ENCODE results near the gene SPIB. TPM values are rescaled to one million over a fixed set of nuclear protein-coding genes. Genes with fewer than 3 reads are reported as not detected.

Gene SPIB
- total and polyA plus RNA-seq, 12 donors = 0.10 to 0.42 (median 0.20) TPM; not detected in 9

DNA sequence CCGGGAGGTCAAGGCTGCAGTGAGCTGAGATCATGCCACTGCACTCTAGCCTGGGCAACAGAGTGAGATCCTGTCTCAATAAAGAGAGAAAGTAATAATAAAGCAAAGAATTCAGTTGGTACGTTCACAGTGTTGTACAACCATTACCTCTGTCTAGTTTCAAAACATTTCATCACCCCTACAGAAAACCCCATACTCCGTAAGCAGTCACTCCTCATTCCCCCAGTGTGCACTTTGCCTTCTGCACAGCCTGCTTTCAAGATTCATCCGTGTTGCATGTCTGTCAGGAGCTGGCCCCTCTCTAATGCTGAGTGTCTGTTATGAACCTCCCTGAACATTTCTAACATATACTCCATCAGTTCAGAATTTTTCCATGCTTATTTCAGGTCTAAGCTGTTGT is 25.1 kb upstream of the SPIB start:
- WGBS, 2 donors = 86 to 88% methylated on average over 4 of the region's 4 CpGs
- DNase-seq (no peak), ATAC-seq (no peak)
- Histone ChIP-seq H3K27ac (no peak overlapping the region), H3K4me1 (no peaks in the 10 kb centered on the region), H3K9me3 (no peaks in the 10 kb centered on the region), H3K4me3 (no peak overlapping the region), H3K36me3 (peaks cover 0 to 24% (median 0%) of the 10 kb centered on the region in 9 donors), H3K27me3 (no peaks in the 10 kb centered on the region)
- TF ChIP-seq, protein P1, sequence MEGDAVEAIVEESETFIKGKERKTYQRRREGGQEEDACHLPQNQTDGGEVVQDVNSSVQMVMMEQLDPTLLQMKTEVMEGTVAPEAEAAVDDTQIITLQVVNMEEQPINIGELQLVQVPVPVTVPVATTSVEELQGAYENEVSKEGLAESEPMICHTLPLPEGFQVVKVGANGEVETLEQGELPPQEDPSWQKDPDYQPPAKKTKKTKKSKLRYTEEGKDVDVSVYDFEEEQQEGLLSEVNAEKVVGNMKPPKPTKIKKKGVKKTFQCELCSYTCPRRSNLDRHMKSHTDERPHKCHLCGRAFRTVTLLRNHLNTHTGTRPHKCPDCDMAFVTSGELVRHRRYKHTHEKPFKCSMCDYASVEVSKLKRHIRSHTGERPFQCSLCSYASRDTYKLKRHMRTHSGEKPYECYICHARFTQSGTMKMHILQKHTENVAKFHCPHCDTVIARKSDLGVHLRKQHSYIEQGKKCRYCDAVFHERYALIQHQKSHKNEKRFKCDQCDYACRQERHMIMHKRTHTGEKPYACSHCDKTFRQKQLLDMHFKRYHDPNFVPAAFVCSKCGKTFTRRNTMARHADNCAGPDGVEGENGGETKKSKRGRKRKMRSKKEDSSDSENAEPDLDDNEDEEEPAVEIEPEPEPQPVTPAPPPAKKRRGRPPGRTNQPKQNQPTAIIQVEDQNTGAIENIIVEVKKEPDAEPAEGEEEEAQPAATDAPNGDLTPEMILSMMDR (IDR thresholded peaks at IDR 0.05) = no peak
- intact Hi-C loops (cut with DNase I) = no loop called here

DNA sequence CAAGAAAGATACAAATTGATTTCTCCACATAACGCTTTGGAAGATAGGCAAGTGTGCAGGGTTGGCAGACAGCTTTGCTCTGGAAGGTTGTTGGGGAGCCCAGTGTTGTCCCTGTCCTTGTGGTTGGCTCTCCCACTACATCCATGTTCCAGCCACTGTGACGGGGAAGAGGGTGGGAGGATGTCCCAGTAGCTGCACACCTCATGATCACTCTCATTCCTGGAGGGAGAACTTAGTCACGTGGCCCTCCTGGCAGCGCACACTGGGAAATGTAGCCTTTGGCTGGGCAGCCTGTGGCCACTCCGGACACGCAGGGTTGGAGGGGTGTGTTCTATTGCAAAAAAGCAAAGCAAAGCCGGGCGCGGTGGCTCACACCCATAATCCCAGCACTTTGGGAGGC is 24.7 kb upstream of the SPIB start:
- ATAC-seq = no peak
- Histone ChIP-seq H3K36me3 (peaks cover 0 to 24% (median 0%) of the 10 kb centered on the region in 9 donors), H3K9me3 (no peaks in the 10 kb centered on the region), H3K4me1 (no peaks in the 10 kb centered on the region), H3K27ac (no peak overlapping the region), H3K4me3 (no peak overlapping the region), H3K27me3 (no peaks in the 10 kb centered on the region)
- intact Hi-C loops (cut with DNase I) = no loop called here
- WGBS, 2 donors = 97 to 98% methylated on average over 9 of the region's 9 CpGs
- no peak for DNase-seq
- TF ChIP-seq, protein P1 (IDR thresholded peaks at IDR 0.05) = no peak

DNA sequence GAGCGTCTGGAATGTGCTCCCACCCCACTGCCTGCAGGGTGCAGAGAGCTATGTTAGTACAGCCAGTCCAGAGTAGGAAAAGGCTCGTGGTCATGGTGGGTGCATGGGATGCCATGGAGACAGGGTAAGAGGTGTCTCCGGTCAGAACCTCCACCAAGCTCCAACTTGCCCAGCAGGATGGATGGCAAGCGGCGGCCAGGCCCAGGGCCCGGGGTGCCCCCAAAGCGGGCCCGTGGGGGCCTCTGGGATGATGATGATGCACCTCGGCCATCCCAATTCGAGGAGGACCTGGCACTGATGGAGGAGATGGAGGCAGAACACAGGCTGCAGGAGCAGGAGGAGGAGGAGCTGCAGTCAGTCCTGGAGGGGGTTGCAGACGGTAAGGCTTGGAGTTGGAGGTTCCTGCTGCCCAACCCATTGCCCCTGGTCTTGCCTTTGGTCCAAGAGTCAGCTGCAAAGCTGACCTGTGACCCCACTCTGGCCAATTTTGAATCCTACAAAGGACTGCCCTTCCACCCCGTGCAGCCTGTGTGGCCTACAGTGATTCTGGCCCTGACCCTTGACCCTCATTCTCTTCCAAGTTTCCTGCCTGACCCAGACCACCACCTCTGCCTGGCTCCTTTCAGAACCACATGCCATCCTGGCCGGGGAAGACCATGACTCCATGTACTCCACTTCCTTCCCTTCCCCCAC is 19.9 kb upstream of the SPIB start:
- TF ChIP-seq, protein P1 (IDR thresholded peaks at IDR 0.05) = no peak
- no peak overlapping the region for H3K27ac ChIP-seq
- no peak overlapping the region for H3K4me3 ChIP-seq
- peaks cover 0 to 30% (median 0%) of the 10 kb centered on the region in 9 donors for H3K36me3 ChIP-seq
- intact Hi-C loops (cut with DNase I) = no loop called here
- ATAC-seq = peak in 1 of 8 donors; percentile 9
- H3K4me1 ChIP-seq = no peaks in the 10 kb centered on the region
- DNase-seq = no peak
- H3K27me3 ChIP-seq = no peaks in the 10 kb centered on the region
- 94% methylated on average over 13 of the region's 13 CpGs for WGBS, 2 donors
- no peaks in the 10 kb centered on the region for H3K9me3 ChIP-seq

DNA sequence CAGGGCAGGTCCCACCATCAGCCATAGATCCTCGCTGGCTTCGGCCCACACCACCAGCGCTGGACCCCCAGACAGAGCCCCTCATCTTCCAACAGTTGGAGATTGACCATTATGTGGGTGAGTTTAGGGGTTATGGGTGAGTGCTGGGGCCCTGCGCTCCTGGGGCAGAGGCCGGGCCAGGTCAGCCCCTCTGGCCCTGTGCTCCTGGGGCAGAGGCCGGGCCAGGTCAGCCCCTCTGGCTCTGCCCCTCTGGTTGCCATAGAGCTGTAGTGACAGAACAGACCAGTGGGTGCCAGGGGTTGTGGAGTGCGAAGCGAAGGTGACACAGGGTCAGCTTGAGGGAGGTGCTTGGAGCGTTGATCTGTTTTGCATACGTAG is 19.4 kb upstream of the SPIB start:
- Histone ChIP-seq H3K9me3 (no peaks in the 10 kb centered on the region), H3K4me1 (no peaks in the 10 kb centered on the region), H3K4me3 (no peak overlapping the region), H3K27me3 (no peaks in the 10 kb centered on the region), H3K27ac (no peak overlapping the region), H3K36me3 (peaks cover 0 to 30% (median 0%) of the 10 kb centered on the region in 9 donors)
- no peak for DNase-seq
- intact Hi-C loops (cut with DNase I) = no loop called here
- TF ChIP-seq, protein P1 (IDR thresholded peaks at IDR 0.05) = no peak
- 96 to 98% methylated on average over 10 of the region's 10 CpGs for WGBS, 2 donors
- peak in 1 of 8 donors; percentile 25 for ATAC-seq
